Measurements from ENCODE around the gene KIAA0040. TPM values are rescaled to one million over a fixed set of nuclear protein-coding genes. Genes with fewer than 3 reads are reported as not detected.

Gene KIAA0040
- 0.98 and 2.0 TPM in 2 replicates for total RNA-seq (2014; rRNA removed; shearing (Covaris generic); ENCODE audit: low replicate concordance)

DNA sequence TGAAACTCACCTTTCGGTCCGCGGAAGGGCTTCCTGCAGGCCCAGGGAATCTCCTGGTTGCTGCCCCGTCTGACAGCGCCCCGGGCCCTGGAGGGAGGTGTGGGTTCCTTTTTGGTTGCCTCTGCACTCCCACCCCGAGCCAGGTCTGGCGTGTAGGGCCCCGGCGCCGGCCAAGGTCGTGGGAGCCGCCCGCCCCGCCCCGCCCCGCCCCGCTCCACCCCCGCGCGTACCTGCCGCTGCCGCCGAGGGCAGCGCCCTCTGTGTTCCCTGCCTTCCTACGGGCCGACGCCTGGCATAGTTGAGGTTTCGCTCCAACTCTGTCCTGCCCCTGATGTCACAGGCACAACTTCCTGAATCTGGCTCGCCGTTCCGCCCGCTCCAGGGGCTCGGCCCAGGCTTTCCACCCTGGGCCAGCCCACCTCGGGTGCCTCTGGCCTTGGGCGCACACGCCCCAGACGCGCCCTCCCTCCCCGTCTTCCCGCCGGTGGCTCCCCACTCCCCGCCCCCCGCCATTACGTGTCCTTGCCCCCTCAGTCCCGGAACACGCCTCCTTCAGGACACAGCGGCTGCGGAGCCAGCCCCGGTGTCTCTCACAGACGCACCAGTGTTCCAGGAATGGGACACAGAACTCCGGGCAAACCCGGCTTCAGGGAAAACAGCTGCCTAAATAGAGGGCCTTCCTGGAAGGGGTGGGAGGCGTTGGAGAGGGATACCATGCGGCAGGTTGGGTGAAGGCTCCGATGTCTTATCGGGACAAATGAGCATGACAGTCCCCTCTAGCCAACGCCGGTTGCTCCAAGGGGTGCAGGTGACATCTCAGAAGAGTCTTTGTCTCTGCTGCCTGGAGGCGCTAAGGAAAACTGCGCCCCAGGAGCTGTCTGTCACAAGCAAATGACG lies at the start of gene KIAA0040:
KIAA0040 (minus strand) TSS at position 147 of the 897 bp plus-strand sequence. CDS start 31,763 bp downstream, outside the sequence.
- in situ Hi-C loops (cut with HindIII; ENCODE audit: low pct_unique_long_range_greater_than_20kb, low sequenced_read_pairs): no loop called here
- peak; percentile 73 for DNase-seq (ENCODE audit: low read depth)

DNA sequence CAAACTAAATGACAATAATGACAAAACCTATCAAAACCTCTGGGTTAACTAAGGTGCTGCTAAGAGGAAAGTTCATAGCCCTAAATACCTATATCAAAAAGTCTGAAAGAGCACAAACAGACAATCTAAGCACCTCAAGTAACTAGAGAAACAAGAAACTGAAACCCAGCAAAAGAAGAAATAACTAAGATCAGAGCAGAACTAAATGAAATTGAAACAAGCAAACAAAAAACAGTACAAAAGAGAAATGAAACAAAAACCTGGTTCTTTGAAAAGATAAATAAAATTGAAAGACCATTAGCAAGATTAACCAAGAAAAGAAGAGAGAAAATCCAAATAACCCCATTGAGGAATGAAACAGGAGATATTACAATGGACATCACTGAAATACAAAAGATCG lies 44.8 kb upstream of the KIAA0040 start:
- no peak for DNase-seq (ENCODE audit: low read depth)
- in situ Hi-C loops (cut with HindIII; ENCODE audit: low pct_unique_long_range_greater_than_20kb, low sequenced_read_pairs): no loop called here

GRCh38 chr1:175234639-175235038 lies 42.1 kb upstream of the KIAA0040 start:
- in situ Hi-C loops (cut with HindIII; ENCODE audit: low pct_unique_long_range_greater_than_20kb, low sequenced_read_pairs): no loop called here
- no peak for DNase-seq (ENCODE audit: low read depth)

GRCh38 chr1:175232335-175232734 lies 39.8 kb upstream of the KIAA0040 start:
- in situ Hi-C loops (cut with HindIII; ENCODE audit: low pct_unique_long_range_greater_than_20kb, low sequenced_read_pairs): no loop called here
- DNase-seq (ENCODE audit: low read depth): no peak

GRCh38 chr1:175225805-175226129 lies 33.2 kb upstream of the KIAA0040 start:
- no peak for DNase-seq (ENCODE audit: low read depth)
- in situ Hi-C loops (cut with HindIII; ENCODE audit: low pct_unique_long_range_greater_than_20kb, low sequenced_read_pairs): no loop called here

- DNase-seq (ENCODE audit: low read depth): no peak
- in situ Hi-C loops (cut with HindIII; ENCODE audit: low pct_unique_long_range_greater_than_20kb, low sequenced_read_pairs): no loop called here
Observed at GRCh38 chr1:175222296-175222938, 29.8 kb upstream of the KIAA0040 start.

- DNase-seq (ENCODE audit: low read depth): peak; percentile 64
- in situ Hi-C loops (cut with HindIII; ENCODE audit: low pct_unique_long_range_greater_than_20kb, low sequenced_read_pairs): no loop called here
Observed at GRCh38 chr1:175221557-175222175, 29.1 kb upstream of the KIAA0040 start.

DNA sequence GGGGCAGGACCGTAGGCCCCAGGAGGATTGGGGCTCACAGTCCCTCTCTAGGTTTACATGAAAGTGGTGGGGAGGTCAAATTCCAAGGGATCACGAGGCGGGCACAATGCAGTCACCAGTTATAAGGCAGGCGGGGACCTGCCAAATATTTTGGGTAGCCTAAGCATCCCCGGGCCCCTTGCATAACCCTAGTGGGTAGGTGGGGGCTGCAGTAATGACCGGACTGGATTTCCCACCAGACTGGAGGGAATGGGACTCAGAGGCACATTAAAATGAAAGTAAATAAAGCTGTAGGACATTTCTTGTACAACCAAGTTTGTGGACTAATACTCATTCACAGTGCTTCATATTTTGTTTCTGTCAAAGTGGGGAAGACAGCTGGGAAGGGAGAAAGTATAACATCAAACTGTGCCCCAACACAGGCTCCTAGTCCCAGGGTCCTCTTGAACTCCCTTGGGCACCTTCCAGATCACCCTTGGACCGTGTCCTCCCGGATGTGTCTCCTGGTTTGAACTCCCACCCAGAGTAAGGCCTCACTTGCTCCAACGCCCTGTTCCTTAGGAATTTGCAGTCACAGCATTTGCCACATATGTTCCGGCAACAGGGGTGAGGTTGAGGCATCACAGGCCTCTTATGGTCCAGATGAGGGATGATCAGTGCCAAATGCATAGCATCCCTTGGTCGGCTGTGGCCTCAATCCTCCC lies 28.4 kb upstream of the KIAA0040 start:
- in situ Hi-C loops (cut with HindIII; ENCODE audit: low pct_unique_long_range_greater_than_20kb, low sequenced_read_pairs): no loop called here

DNA sequence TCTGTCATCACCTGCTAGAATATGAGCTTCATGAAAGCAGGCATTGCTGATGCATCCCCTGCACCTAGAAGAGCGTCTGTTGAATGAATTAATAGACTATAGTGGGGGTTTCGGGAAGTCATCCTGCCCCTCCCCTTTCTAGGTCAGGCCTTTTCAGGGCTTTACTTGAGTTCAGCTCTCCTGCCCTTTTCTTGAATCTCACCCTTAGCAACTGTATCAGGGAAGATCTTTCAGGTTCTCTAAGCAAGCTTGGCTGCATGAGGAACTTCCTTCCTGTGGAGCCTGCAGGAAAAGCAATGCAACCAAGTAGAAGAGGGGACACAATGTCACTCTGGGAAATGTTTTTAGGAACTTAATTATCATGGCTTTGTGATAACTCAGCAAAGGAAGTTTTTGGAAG lies 27.2 kb upstream of the KIAA0040 start:
- in situ Hi-C loops (cut with HindIII; ENCODE audit: low pct_unique_long_range_greater_than_20kb, low sequenced_read_pairs): no loop called here
- DNase-seq (ENCODE audit: low read depth): no peak

More for the DNA sequence above, 28.4 kb upstream of the KIAA0040 start:
- no peak for DNase-seq (ENCODE audit: low read depth)

DNA sequence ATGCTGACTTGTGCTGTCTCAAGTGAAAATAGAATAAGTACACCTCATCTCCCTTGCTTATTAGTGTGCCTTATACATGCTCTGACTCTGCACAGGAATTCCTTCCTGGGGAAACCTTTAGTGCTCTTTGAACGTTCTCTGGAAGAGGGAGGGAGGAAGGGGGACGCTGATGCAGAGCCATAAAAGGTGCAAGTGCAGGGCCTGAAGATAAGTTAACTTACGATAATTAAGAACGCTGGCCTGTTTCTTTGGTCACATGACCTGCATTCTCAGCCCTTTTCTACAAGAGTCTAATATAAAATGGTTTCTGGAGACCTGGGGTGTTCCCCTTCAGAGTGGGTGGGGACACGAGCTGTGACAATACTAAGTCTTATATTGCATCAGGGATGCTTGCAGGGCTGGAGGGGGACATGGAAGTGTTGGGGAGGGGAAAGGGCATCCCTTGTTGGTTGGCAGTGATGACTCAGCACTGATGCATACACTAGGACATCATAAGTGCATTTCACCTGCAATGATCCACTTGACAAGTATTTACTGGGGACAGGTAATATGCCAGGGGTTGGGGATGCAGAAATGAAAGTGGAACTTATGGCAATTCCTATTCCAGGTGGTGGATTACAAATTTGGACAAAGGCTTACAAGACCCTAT lies 26.3 kb upstream of the KIAA0040 start:
- no peak for DNase-seq (ENCODE audit: low read depth)
- in situ Hi-C loops (cut with HindIII; ENCODE audit: low pct_unique_long_range_greater_than_20kb, low sequenced_read_pairs): no loop called here

- in situ Hi-C loops (cut with HindIII; ENCODE audit: low pct_unique_long_range_greater_than_20kb, low sequenced_read_pairs): no loop called here
- no peak for DNase-seq (ENCODE audit: low read depth)
Observed at GRCh38 chr1:175217721-175218531, 25.4 kb upstream of the KIAA0040 start.

DNA sequence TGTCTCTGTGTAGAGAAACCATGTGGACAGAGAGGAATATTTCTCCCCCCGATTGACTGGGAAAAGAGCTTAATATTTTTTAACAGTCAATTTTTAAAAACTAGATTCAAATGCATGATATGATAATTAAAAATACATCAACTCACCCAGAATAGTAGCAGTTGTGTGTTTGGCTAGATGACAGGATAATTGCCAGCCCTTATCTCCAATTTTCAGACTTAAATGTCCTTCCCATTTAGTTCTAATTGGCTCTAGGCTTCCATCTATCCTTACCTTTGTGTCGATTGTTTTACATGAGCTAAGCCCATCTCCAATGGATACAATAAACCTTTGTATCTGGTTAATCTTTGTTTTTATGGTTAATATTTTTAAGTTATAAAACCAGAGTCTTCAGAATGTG lies 23.9 kb upstream of the KIAA0040 start:
- no peak for DNase-seq (ENCODE audit: low read depth)
- in situ Hi-C loops (cut with HindIII; ENCODE audit: low pct_unique_long_range_greater_than_20kb, low sequenced_read_pairs): no loop called here

- in situ Hi-C loops (cut with HindIII; ENCODE audit: low pct_unique_long_range_greater_than_20kb, low sequenced_read_pairs): no loop called here
Observed at GRCh38 chr1:175211656-175212055, 19.1 kb upstream of the KIAA0040 start.

DNA sequence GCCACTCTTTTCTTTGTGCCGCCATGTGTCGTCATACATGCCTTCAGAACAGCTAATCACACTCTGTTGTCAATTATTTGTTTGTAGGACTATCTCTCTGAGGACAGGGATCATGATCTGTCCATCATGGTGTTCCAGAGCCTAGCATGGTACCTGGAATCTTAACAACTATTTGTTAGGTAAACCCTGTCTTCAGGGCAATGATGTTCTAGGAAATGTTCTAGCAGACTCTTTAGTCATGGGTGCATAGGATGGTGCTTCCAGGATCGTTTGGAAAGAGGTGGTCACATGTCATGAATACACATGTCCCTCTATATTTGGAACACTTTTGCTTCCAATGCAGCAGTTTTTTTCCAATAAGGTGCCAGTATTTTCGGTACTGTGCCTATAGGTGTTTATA lies 18.2 kb upstream of the KIAA0040 start:
- DNase-seq (ENCODE audit: low read depth): no peak
- in situ Hi-C loops (cut with HindIII; ENCODE audit: low pct_unique_long_range_greater_than_20kb, low sequenced_read_pairs): no loop called here

More at GRCh38 chr1:175211656-175212055, 19.1 kb upstream of the KIAA0040 start:
- no peak for DNase-seq (ENCODE audit: low read depth)

DNA sequence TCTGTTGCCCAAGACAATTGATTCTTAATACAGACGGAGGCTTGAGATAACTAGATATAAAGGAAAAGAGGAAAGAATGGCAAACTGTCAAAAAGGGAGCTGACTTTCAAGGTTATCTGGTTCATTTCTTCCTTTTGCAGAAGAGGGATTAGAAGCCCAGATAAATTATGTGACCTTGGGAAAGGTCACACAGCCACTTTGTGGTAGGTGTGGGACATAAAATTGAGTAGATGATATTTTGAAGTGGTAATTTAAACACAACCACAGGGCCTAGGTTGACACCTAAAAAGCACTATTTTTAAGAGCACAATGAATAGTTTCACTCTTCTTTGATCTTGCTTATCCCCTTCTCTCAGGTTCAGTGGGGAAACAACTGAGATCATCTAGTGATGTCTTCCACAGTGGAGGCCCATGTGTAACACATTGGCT lies 16.9 kb upstream of the KIAA0040 start:
- DNase-seq (ENCODE audit: low read depth): no peak
- in situ Hi-C loops (cut with HindIII; ENCODE audit: low pct_unique_long_range_greater_than_20kb, low sequenced_read_pairs): no loop called here

- no peak for DNase-seq (ENCODE audit: low read depth)
- in situ Hi-C loops (cut with HindIII; ENCODE audit: low pct_unique_long_range_greater_than_20kb, low sequenced_read_pairs): no loop called here
Observed at GRCh38 chr1:175208773-175209492, 16.4 kb upstream of the KIAA0040 start.

GRCh38 chr1:175207971-175208370 lies 15.4 kb upstream of the KIAA0040 start:
- DNase-seq (ENCODE audit: low read depth): no peak
- in situ Hi-C loops (cut with HindIII; ENCODE audit: low pct_unique_long_range_greater_than_20kb, low sequenced_read_pairs): no loop called here
